HEK293 (cell line): ENCODE results near the gene PP2D1.
"Not testable (repeated sequence)": the region's sequence is repeated elsewhere in the genome, so short reads cannot be mapped to it uniquely, and the experiment has no call there.

Experiments
- CTCF ChIA-PET: fragments of 350-600 bp; formaldehyde crosslinking; extraction: SDS; loops from one replicate; lab custom pipeline; 2021; ENCODE audit warnings: antibody characterized with exemption; lab: Yijun Ruan, JAX
- POLR2A ChIA-PET: fragments of 300-600 bp; formaldehyde crosslinking; extraction: SDS; loops from one replicate; lab custom pipeline; 2020; ENCODE audit warnings: antibody characterized with exemption, inconsistent platforms; lab: Yijun Ruan, JAX
- H3K27ac ChIP-seq: fragments of 200-500 bp; sonication (Bioruptor generic); 2 replicates; pipeline ENCODE4 v1.5.1; 2014; ENCODE audit warnings: low read depth, low read length, control low read depth, inconsistent platforms; ENCODE audit errors: extremely low read depth
- H3K36me3 ChIP-seq, 2 experiments: fragments of 200-500 bp in 1 of 2; sonication (Bioruptor generic) in 1 of 2; 1 replicate in 1 of 2; 2 replicates in 1 of 2; pipeline ENCODE4 v1.5.1; 2014 to 2017; ENCODE audit warnings: inconsistent platforms in 2 of 2, low read length in 2 of 2; ENCODE audit not compliant: control insufficient read depth in 2 of 2, insufficient read depth in 1 of 2
- H3K4me1 ChIP-seq: fragments of 200-500 bp; sonication (Bioruptor generic); 2 replicates; pipeline ENCODE4 v1.5.1; 2014; ENCODE audit warnings: mild to moderate bottlenecking, low read length, inconsistent platforms; ENCODE audit not compliant: control insufficient read depth, insufficient read depth
- H3K4me3 ChIP-seq: 2 replicates; pipeline ENCODE4 v1.5.1; 2011; ENCODE audit warnings: low read depth, mild to moderate bottlenecking, control low read depth, low read length, moderate library complexity
- H3K9me3 ChIP-seq: fragments of 200-500 bp; sonication (Bioruptor generic); 2 replicates; pipeline ENCODE4 v1.5.1; 2014; ENCODE audit warnings: low read depth, low read length, inconsistent platforms; ENCODE audit not compliant: control insufficient read depth, insufficient read depth
- ATF2 ChIP-seq: fragments of 450-650 bp; formaldehyde crosslinking; IDR thresholded peaks from 2 replicates; pipeline ENCODE4 v1.5.1; 2016; ENCODE audit warnings: missing biosample characterization, missing genetic modification characterization, low read depth
- BCL6B ChIP-seq: fragments of 450-650 bp; formaldehyde crosslinking; IDR thresholded peaks from 2 replicates; pipeline ENCODE4 v1.5.1; 2017; ENCODE audit warnings: missing biosample characterization, missing genetic modification characterization
- GLIS1 ChIP-seq: fragments of 450-650 bp; formaldehyde crosslinking; IDR thresholded peaks from 2 replicates; pipeline ENCODE4 v1.5.1; 2016; ENCODE audit warnings: missing biosample characterization, missing genetic modification characterization
- KLF7 ChIP-seq: fragments of 450-650 bp; formaldehyde crosslinking; IDR thresholded peaks from 2 replicates; pipeline ENCODE4 v1.5.1; 2016; ENCODE audit warnings: missing biosample characterization, missing genetic modification characterization, borderline replicate concordance
- MEIS1 ChIP-seq: sonication (generic); formaldehyde crosslinking; IDR thresholded peaks from 2 replicates; pipeline ENCODE4 v1.8.1; 2022; ENCODE audit warnings: missing genetic modification reagents, mild to moderate bottlenecking, borderline replicate concordance
- MYNN ChIP-seq: fragments of 450-650 bp; formaldehyde crosslinking; IDR thresholded peaks from 2 replicates; pipeline ENCODE4 v1.5.1; 2016; ENCODE audit warnings: missing biosample characterization, missing genetic modification characterization, borderline replicate concordance
- OSR2 ChIP-seq: fragments of 450-650 bp; formaldehyde crosslinking; IDR thresholded peaks from 2 replicates; pipeline ENCODE4 v1.5.1; 2016; ENCODE audit warnings: missing biosample characterization, missing genetic modification characterization
- ZBTB8A ChIP-seq: fragments of 450-650 bp; formaldehyde crosslinking; IDR thresholded peaks from 2 replicates; pipeline ENCODE4 v1.5.1; 2016; ENCODE audit warnings: missing biosample characterization, missing genetic modification characterization
- ZFP69B ChIP-seq: fragments of 450-650 bp; formaldehyde crosslinking; IDR thresholded peaks from 2 replicates; pipeline ENCODE4 v1.5.1; 2016; ENCODE audit warnings: missing biosample characterization, missing genetic modification characterization
- ZIC2 ChIP-seq: fragments of 450-650 bp; formaldehyde crosslinking; IDR thresholded peaks from 2 replicates; pipeline ENCODE4 v1.5.1; 2016; ENCODE audit warnings: missing biosample characterization, missing genetic modification characterization
- ZNF148 ChIP-seq: fragments of 450-650 bp; formaldehyde crosslinking; IDR thresholded peaks from 2 replicates; pipeline ENCODE4 v1.5.0; 2017; ENCODE audit warnings: missing biosample characterization, missing genetic modification characterization, borderline replicate concordance
- ZNF169 ChIP-seq: fragments of 450-650 bp; formaldehyde crosslinking; IDR thresholded peaks from 2 replicates; pipeline ENCODE4 v1.5.1; 2016; ENCODE audit warnings: missing biosample characterization, missing genetic modification characterization
- ZNF174 ChIP-seq: fragments of 450-650 bp; formaldehyde crosslinking; IDR thresholded peaks from 2 replicates; pipeline ENCODE4 v1.5.0; 2017; ENCODE audit warnings: missing biosample characterization, mild to moderate bottlenecking, missing genetic modification characterization
- ZNF239 ChIP-seq: fragments of 450-650 bp; formaldehyde crosslinking; IDR thresholded peaks from 2 replicates; pipeline ENCODE4 v1.5.1; 2016; ENCODE audit warnings: missing biosample characterization, missing genetic modification characterization
- ZNF350 ChIP-seq: fragments of 450-650 bp; formaldehyde crosslinking; IDR thresholded peaks from 2 replicates; pipeline ENCODE4 v1.5.0; 2017; ENCODE audit warnings: missing biosample characterization, mild to moderate bottlenecking, missing genetic modification characterization
- ZNF366 ChIP-seq: fragments of 450-650 bp; formaldehyde crosslinking; conservative IDR thresholded peaks from 2 replicates; pipeline ENCODE4 v1.5.1; 2016; ENCODE audit warnings: missing biosample characterization, missing genetic modification characterization
- ZNF449 ChIP-seq: fragments of 450-650 bp; formaldehyde crosslinking; IDR thresholded peaks from 2 replicates; pipeline ENCODE4 v1.5.1; 2017; ENCODE audit warnings: missing biosample characterization, mild to moderate bottlenecking, missing genetic modification characterization, moderate library complexity
- ZNF645 ChIP-seq: fragments of 450-650 bp; formaldehyde crosslinking; IDR thresholded peaks from 2 replicates; pipeline ENCODE4; 2016; ENCODE audit warnings: missing biosample characterization, missing genetic modification characterization
- ZNF670 ChIP-seq: fragments of 450-650 bp; formaldehyde crosslinking; IDR thresholded peaks from 2 replicates; pipeline ENCODE4 v1.5.1; 2016; ENCODE audit warnings: missing biosample characterization, missing genetic modification characterization, low read depth
- ZNF707 ChIP-seq: fragments of 450-650 bp; formaldehyde crosslinking; IDR thresholded peaks from 2 replicates; pipeline ENCODE4 v1.5.1; 2016; ENCODE audit warnings: missing biosample characterization, missing genetic modification characterization
- ZSCAN5A ChIP-seq: fragments of 450-650 bp; formaldehyde crosslinking; IDR thresholded peaks from 2 replicates; pipeline ENCODE4 v1.5.1; 2016; ENCODE audit warnings: missing biosample characterization, missing genetic modification characterization

The PP2D1 gene

GRCh38 chr3:20035019-20035418 is 23.0 kb upstream of the PP2D1 start:
- TF ChIP-seq ZNF366: no peak
- no peak for TF ChIP-seq ZSCAN5A (tag by site-specific recombination)
- no peak for TF ChIP-seq ZNF148 (tag by site-specific recombination)
- no peak for TF ChIP-seq ZNF670 (tag by site-specific recombination)
- TF ChIP-seq ZIC2 (tag by site-specific recombination): no peak
- no peak for TF ChIP-seq BCL6B
- no peak for TF ChIP-seq ZFP69B (tag by site-specific recombination)
- no peak for TF ChIP-seq ZNF169
- no peak for TF ChIP-seq KLF7 (tag by site-specific recombination)
- no peak for TF ChIP-seq MEIS1 (CRISPR knock-in tag)
- TF ChIP-seq OSR2 (tag by site-specific recombination): no peak
- TF ChIP-seq ZNF645: no peak
- no peak for TF ChIP-seq GLIS1 (tag by site-specific recombination)
- TF ChIP-seq ZBTB8A (tag by site-specific recombination): no peak
- no peak for TF ChIP-seq ZNF239 (tag by site-specific recombination)

GRCh38 chr3:20031939-20032338 is 19.9 kb upstream of the PP2D1 start:
- H3K36me3 ChIP-seq, CTCF ChIA-PET, POLR2A ChIA-PET, H3K9me3 ChIP-seq, H3K27ac ChIP-seq, H3K4me1 ChIP-seq, H3K4me3 ChIP-seq: not testable (repeated sequence)

More at GRCh38 chr3:20035019-20035418, 23.0 kb upstream of the PP2D1 start:
- Histone ChIP-seq H3K27ac (no peak overlapping the region), H3K4me3 (no peak overlapping the region), H3K4me1 (peaks cover 9% of the 10 kb centered on the region), H3K9me3 (no peaks in the 10 kb centered on the region), H3K36me3 (no peaks in the 10 kb centered on the region)
- CTCF ChIA-PET: no interaction called here
- POLR2A ChIA-PET: no interaction called here

- TF ChIP-seq MYNN (tag by site-specific recombination) (no peak), ATF2 (no peak), ZNF350 (tag by site-specific recombination) (no peak), ZNF449 (no peak), ZNF707 (no peak), ZNF174 (tag by site-specific recombination) (no peak)
- no peaks in the 10 kb centered on the region for H3K4me1 ChIP-seq
- H3K36me3 ChIP-seq: no peaks in the 10 kb centered on the region
- no peaks in the 10 kb centered on the region for H3K9me3 ChIP-seq
- H3K4me3 ChIP-seq: no peak overlapping the region
- POLR2A ChIA-PET: no interaction called here
- no peak overlapping the region for H3K27ac ChIP-seq
- CTCF ChIA-PET: no interaction called here
These were observed 16.9 kb upstream of the PP2D1 start for GRCh38 chr3:20028905-20029331.
